Coronary artery (tissue), 2 donors: ENCODE data around the gene CCDC150.
"Not testable (repeated sequence)": the region's sequence is repeated elsewhere in the genome, so short reads cannot be mapped to it uniquely, and the experiment has no call there.

Source experiments
- DNase-seq: peaks from one replicate; pipeline ENCODE4 v3.0.0-alpha.2; 2017; ENCODE audit warnings: low spot score
- H3K27ac ChIP-seq, 2 donors: fragments of 200-600 bp; sonication (generic); one replicate each; pipeline ENCODE4 v1.5.1; 2016 to 2019
- H3K4me3 ChIP-seq: fragments of 200-600 bp; sonication (generic); 2 replicates; pipeline ENCODE4 v1.5.1; 2016; ENCODE audit warnings: mild to moderate bottlenecking, moderate library complexity
- TF ChIP-seq, protein P1 (sequence below): fragments of 200-600 bp; sonication (generic); IDR thresholded peaks from one replicate; pipeline ENCODE4 v1.5.1; 2019; ENCODE audit warnings: antibody characterized with exemption

The CCDC150 gene

GRCh38 chr2:196702641-196703040 lies 63.1 kb downstream of the CCDC150 start:
- H3K4me3 ChIP-seq: no peak overlapping the region
- TF ChIP-seq, protein P1, sequence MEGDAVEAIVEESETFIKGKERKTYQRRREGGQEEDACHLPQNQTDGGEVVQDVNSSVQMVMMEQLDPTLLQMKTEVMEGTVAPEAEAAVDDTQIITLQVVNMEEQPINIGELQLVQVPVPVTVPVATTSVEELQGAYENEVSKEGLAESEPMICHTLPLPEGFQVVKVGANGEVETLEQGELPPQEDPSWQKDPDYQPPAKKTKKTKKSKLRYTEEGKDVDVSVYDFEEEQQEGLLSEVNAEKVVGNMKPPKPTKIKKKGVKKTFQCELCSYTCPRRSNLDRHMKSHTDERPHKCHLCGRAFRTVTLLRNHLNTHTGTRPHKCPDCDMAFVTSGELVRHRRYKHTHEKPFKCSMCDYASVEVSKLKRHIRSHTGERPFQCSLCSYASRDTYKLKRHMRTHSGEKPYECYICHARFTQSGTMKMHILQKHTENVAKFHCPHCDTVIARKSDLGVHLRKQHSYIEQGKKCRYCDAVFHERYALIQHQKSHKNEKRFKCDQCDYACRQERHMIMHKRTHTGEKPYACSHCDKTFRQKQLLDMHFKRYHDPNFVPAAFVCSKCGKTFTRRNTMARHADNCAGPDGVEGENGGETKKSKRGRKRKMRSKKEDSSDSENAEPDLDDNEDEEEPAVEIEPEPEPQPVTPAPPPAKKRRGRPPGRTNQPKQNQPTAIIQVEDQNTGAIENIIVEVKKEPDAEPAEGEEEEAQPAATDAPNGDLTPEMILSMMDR: no peak
- DNase-seq: no peak
- H3K27ac ChIP-seq: no peak overlapping the region

DNA sequence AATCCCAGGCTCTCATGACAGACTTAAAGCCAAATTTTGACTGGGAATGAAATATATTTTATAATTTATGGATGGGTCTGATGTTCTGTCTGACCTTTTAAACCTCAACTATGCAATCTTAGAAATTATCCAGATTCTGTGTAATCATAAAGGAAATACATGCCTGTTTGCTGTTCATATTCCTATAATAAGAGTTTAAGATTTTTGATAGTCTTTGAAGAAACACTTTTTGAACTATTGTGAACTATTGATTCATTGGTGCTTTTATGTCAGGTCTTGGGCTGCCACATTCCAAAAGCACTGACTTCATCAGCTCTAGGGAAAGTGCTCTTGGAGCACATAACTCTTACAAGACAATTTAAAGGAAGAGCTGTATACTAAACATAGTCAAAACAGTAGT lies 64.2 kb downstream of the CCDC150 start:
- TF ChIP-seq, protein P1: no peak
- Histone ChIP-seq H3K4me3 (no peak overlapping the region), H3K27ac (no peak overlapping the region)
- DNase-seq: no peak

DNA sequence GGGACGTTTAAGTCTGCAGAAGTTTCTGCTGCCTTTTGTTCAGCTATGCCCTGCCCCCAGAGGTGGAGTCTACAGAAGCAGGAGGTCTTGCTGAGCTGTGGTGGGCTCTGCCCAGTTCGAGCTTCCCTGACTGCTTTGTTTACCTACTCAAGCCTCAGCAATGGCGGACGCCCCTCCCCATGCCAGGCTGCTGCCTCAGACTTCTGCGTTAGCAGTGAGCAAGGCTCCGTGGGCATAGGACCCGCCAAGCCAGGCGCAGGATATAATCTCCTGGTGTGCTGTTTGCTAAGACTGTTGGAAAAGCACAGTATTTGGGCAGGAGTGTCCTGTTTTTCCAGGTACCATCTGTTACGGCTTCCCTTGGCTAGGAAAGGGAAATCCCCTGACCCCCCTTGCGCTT lies 70.5 kb downstream of the CCDC150 start:
- not testable (repeated sequence) for H3K27ac ChIP-seq, DNase-seq, H3K4me3 ChIP-seq

GRCh38 chr2:196711625-196712024 lies 72.1 kb downstream of the CCDC150 start:
- DNase-seq: no peak
- Histone ChIP-seq H3K27ac (no peak overlapping the region), H3K4me3 (no peak overlapping the region)
- TF ChIP-seq, protein P1: no peak

DNA sequence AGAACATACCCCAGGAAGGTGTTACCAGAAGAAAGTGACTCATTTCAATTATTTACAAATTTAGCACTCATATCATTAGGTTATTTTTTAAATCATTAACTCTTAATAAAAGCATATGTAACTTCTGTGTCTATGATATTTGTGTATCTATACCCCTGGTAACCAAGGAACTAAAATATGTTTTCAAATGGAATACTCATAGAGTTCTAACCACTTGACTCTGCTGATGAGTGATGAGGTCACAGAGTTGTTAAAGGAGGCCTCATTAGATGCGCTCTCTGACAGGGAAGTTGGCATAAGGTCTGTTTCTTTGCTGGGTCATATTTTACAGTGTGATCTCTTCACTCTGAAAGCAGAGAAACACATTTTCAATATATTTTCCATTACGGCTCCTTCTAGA lies 73.4 kb downstream of the CCDC150 start:
- TF ChIP-seq, protein P1: no peak
- no peak for DNase-seq
- Histone ChIP-seq H3K4me3 (no peak overlapping the region), H3K27ac (no peak overlapping the region)

GRCh38 chr2:196718419-196719109 lies 79.0 kb downstream of the CCDC150 start:
- no peak overlapping the region for H3K4me3 ChIP-seq
- no peak overlapping the region for H3K27ac ChIP-seq
- TF ChIP-seq, protein P1: no peak
- DNase-seq: no peak

GRCh38 chr2:196719110-196719872 lies 79.8 kb downstream of the CCDC150 start:
- no peak overlapping the region for H3K27ac ChIP-seq
- H3K4me3 ChIP-seq: no peak overlapping the region
- TF ChIP-seq, protein P1: no peak
- no peak for DNase-seq
